Dermis blood vessel endothelial cell (primary cell): ENCODE data around the gene IGSF11. TPM values are rescaled to one million over a fixed set of nuclear protein-coding genes. Genes with fewer than 3 reads are reported as not detected.
"Not testable (repeated sequence)": the region's sequence is repeated elsewhere in the genome, so short reads cannot be mapped to it uniquely, and the experiment has no call there.

Source experiments
- DNase-seq: peaks from one replicate; pipeline ENCODE4 v3.0.0; 2010
- total RNA-seq: library from RNA; depleted of rRNA; stranded (reverse); fragments of >200 nt; gene quantifications from 2 replicates; pipeline ENCODE4 v1.2.3, GENCODE V29; 2014

Gene IGSF11, protein sequence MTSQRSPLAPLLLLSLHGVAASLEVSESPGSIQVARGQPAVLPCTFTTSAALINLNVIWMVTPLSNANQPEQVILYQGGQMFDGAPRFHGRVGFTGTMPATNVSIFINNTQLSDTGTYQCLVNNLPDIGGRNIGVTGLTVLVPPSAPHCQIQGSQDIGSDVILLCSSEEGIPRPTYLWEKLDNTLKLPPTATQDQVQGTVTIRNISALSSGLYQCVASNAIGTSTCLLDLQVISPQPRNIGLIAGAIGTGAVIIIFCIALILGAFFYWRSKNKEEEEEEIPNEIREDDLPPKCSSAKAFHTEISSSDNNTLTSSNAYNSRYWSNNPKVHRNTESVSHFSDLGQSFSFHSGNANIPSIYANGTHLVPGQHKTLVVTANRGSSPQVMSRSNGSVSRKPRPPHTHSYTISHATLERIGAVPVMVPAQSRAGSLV
- total RNA-seq: 0.19 TPM in 1 of 2 replicates, not detected in the other

DNA sequence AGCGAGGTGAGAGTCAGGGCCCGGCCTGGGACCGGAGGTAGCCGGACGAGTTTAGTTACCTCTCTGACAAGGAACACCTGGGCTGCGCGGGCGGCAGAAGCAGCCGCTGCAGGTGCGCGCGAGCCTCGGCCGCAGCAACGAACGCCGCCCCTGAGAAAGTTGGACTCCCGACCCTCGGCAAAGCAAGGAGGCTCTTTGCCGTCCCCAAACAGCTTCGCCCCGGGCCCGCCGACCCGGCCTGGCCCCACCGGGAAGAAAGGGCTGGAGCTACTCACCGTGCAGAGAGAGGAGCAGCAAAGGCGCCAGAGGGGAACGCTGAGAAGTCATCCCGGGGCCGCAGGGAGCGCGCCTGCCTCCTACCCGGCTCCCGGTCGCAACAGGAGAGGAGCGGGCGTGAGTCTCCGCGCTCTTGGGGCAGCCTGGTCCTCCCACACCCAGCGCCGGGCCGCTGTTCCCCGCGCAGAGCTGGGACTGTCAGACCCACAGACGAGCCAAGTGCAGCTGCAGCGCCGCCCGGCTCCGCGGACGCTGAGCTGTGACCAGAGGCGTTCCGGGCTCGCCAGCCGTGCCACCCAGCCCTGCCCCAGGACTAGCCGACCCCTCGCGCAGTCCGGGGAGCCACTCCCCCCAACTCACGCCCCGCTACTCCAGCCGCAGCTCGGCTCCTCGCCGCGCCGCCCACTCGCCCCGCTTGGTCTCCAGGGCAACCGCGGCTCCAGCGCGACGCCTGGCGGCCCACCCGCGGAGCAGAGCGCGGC, at the start of gene IGSF11:
Gene IGSF11, minus strand, starts transcription at position 591 of the 758 bp plus-strand sequence. Its CDS starts 264 bp downstream, at position 327.
- peak; percentile 62 for DNase-seq

DNA sequence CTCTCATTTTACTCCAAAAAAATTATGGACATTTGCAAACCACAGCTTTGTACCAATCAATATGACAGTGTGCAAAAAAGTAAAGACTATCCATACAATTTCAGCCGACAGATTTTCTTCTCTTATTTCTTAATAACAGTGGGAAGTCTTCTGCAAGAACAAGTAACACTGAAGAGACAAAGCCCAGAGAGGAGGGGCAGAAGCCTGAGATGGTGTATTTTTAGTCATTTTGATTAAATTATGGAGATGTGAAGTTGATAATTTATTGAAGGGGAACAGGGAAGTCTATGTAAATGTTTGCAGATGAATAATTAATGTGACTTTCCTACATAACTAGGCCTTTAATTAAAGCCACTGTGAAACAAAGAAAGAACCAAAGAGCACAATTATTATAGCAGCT, 45.7 kb upstream of the IGSF11 start:
- no peak for DNase-seq

DNA sequence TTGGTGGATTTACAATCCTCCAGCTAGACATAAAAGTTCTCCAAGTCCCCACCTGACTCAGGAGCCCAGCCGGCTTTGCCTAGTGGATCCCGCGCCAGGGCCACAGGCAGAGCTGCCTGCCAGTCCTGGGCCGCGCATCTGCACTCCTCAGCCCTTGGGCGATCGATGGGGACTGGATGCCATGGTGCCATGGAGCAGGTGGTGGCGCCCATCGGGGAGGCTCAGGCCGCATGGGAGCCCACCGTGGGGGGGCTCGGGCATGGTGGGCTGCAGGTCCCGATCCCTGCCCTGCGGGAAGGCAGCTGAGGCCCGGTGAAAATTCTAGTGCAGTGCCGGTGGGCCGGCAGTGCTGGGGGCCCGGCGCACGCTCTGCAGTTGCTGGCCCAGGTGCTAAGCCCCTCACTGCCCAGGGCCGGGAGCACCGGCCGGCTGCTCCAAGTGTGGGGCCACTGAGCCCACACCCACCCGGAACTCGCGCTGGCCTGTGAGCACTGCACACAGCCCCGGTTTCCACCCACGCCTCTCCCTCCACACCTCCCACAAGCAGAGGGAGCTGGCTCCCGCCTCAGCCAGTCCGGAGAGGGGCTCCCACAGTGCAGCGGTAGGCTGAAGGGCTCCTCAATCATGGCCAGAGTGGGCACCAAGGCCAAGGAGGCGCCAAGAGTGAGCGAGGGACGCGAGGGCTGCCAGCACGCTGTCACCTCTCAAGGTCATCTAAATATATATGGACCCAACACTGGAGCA, 38.8 kb upstream of the IGSF11 start:
- no peak for DNase-seq

DNA sequence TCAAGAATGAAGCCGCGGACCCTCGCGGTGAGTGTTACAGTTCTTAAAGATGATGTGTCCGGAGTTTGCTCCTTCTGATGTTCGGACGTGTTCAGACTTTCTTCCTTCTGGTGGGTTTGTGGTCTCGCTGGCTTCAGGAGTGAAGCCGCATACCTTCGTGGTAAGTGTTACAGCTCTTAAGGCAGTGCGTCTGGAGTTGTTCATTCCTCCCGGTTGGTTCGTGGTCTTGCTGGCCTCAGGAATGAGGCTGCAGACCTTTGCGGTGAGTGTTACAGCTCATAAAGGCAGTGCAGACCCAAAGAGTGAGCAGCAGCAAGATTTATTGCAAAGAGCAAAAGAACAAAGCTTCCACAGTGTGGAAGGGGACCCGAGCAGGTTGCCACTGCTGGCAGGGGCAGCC, 37.8 kb upstream of the IGSF11 start:
- not testable (repeated sequence) for DNase-seq

DNA sequence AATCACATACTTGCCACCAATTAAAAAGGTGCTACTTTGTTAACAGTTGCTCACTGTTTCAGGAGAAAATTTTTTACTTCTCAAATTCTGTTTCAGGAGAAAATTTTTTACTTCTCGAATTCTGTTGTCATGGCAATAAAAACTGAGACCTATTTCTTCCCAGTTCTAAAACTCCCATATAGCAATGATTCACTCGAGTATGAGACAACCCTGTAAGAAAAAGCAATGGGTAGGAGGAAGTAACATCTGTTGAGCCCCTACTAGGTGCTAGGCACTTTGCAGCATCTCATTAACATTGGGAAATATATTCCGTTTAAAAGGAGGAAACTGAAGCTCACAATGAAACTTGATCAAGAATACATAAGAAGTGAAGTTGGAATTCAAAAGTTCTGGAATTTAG, 35.1 kb upstream of the IGSF11 start:
- DNase-seq: no peak

DNA sequence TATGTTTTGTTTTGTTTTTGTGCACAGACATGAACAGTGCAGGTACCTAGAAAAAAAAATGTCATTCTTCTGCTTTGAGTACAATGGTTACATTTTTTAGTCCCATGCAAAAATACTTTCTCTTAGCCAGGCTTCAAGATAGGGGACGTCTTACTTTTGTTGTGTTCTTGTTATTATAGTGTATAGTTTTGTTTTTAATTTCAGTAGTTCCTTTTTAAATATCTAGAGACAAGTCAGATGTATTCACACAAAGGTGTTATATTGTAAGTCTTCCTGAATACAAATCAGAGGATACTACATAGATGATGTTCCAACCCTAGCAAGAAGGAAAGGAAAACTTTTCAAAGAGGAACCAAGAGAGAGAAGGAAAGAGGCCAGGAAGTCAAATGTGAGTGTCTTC, 28.8 kb upstream of the IGSF11 start:
- DNase-seq: no peak

DNA sequence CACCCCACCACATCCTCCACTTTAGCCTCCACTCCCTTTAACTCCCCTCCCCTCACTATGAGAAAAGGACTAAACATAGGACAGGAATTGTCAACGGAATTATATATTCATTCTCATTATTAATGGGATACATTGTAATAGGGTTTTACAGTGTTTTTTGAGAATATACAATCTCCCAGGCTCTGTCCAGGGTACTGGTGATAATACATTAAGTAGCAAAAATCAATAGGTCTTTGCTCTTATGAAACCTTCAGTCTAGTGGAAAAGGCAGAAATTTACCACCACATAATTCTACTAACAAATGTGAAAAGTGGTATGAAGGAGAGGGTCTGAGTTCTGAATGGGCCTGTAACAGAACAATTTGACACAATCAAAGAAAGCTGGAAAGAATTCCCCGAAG, 28.2 kb upstream of the IGSF11 start:
- no peak for DNase-seq

DNA sequence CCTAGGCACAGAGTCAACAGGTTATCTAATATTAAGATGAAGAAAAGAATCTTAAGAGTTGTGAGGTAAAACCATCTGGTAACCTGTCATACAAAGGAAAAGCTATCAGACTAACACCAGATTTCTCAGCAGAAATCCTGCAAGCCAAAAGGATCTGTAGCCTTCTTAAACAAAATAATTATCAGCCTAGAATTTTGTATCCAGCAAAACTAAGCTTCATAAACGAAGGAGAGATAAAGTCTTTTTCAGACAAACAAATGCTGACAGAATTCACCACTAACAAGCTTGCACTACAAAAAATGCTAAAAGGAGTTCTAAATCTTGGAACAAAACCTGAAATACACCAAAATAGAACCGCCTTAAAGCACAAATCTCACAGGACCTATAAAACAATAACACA, 9.9 kb upstream of the IGSF11 start:
- no peak for DNase-seq

DNA sequence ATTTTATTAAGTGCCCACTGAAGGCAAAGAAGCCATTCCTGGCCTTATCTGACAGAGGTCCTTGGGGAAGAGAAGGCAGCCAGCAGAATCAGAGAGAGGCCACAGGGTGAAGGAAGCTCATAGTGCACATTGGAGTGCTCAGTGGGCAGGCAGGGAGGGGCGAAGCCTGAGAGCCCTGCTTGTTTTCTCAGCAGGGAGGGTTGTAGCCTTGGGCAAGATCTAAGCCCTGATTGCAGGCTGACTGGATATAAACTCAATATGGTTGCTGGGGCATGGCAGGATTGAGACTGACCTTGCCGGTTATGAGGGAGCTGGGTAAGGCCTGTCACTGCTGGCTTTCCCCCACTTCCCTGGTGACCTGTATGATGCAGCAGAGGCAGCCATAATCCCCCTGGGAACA, 7.5 kb upstream of the IGSF11 start:
- no peak for DNase-seq

DNA sequence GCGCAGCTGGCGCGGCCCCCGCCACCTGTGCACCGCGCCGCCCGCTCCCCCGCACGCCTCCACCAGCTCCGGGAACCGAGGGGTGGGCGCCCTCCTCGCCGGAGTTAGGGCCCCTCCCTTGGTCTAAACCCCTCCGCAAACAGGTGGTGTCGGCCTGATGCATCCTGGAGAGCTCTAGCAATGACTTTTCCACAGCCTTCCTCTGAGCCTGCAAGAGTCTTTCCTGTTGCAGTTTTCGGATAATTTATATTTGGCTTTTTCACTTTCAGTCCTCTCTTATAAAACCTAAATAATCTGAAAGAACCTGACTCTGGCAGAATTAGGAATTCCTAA, 334 bp upstream of the IGSF11 start:
- no peak for DNase-seq

DNA sequence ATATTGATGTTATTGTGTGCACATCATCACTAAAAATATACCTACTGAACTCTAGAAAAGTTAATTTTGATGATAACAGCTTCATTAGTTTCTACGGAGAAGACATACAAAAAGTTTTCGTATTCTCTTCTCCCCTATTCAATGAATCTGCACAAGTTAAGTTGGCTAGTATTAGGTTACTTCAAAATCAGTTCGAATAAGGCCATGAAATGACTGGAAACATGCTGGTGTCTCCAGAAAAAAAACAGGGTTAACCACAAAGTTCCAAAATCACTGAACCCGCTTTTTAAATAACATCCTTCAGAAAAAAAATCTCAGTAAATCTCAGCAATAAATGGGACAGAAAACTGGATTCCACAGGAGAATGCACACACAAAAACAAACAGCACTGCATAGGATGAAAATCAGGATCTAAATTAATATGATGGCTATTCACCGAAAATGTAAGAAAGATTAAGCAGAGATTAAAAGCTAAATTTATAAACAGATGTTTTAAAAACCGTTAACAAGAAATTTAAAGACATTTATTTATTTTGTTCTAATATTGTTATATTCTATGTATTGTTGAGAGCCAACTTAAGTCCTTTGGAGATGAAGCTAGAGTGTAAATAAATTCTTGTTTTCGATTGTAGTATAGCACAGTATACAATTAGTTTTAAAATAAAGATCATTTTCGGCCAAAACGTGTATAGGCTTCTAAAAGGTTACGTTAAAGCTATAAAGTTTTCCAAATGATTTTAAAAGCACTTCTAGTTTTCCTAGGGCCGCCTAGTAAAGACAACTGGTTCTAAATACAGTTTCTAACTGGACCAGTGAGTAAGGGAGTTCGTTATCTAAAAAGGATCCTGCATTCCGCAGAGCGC, 1.0 kb downstream of the IGSF11 start:
- DNase-seq: peak; percentile 1

DNA sequence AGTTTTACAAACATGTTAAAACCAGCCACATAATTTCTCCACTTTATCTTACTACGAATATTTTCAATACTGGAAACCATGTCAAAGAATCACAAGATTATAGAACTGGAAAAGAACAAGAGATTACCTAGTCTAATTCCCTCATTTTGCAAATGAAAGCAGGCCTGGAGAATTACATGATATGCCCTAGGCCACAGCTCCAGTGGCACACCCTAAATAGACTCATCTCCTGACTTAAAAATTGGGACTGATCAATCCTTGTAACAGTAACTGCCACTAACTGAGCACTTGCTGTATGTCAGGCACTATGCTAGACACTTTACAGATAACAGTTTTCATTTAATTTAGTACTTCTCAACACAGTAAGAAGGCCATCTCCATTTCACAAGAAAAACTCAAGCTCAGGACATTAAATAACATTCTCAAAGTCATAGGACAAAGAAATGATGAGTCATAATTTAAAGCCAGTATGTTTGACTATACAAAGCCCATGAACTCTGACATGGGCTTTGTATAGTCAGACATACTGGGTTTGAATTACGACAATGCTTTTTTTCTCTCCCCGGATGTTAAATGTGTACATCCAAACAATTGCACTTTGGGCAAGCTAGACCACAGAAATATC, 9.4 kb downstream of the IGSF11 start:
- DNase-seq: no peak

DNA sequence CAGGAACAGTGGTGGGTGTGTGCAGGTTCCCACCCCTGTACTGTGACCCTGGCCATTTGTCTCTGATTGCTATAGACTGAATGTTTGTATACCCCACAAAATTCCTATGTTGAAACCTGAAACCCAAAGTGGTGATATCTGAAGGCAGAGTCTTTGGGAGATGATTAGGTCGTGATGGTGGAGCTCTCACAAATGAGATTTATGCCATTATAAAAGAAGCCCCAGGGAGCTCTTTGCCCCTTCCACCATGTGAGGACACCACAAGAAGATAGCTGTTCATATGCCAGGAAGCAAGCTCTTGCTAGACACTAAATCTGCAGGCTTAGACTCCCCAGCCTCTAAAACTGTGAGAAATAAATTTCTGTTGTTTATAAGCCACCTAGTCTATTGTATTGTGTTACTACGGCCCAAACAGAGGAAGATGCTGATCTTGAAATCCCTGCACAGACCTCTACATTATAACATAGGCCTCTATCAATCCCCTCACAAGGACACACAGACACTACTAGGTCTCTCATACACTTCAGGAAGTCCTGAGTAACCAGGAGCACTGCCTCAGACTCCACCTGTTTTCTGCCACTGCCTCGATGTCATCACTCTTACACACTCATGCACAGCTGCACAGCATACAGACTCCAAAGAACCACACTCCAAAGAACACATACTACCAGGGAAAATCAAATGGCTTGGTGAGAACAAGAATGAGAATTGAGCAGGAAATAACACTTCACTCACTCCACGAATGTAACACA, 14.7 kb downstream of the IGSF11 start:
- no peak for DNase-seq

DNA sequence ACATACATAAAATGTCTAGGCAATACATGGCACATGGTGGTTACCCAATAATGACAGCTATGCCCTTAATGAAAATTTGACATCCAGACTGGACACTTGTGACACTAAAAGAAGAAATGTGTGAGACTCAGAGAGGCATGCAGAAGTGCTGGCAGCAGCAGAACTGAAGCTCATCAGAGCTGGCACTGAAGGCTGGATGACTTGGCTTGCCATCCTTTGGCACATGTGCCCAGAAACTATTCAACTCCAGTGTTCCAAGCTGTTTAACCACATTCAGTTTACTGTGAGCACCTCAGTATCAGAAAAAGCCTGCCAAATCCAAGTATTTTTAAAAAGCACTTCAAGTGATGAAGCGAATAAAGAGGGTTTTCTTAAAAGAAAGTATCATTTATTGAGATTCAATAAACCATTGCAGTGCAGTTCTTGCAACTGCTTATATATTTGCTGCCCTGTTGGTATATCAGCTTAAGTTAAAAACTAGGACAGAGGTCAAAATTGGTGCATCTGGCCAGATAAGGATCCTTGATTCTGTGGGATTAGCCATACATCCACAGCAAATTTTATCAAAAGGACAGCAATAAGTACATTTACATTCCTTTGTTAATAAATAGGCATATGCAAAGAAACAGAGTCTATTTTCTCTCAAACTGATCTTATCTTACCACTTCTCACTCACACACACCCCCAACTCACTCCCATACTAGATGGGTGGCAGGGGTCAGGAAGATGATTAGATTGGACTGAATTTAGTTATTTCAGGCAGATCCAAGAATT, 15.8 kb downstream of the IGSF11 start:
- no peak for DNase-seq

DNA sequence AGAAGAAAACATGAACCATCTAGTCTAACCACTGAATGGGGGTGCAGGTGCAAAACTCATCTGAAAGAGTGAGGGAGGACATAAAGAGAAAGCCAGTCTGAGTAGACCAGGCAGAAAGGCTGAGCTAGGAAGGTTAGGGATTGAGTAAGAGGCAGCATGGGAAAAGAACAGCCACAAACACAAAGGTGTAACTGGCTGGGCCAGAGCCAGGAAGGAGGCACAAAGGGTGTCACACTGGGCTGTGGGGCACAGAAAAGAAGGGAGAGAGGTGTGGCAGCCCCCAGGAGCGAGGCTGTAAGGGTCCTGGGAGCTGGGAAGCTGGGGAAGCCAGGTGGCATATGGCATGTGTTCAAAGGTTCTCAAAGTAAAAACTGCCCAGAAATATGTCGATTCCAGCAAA, 18.7 kb downstream of the IGSF11 start:
- no peak for DNase-seq

DNA sequence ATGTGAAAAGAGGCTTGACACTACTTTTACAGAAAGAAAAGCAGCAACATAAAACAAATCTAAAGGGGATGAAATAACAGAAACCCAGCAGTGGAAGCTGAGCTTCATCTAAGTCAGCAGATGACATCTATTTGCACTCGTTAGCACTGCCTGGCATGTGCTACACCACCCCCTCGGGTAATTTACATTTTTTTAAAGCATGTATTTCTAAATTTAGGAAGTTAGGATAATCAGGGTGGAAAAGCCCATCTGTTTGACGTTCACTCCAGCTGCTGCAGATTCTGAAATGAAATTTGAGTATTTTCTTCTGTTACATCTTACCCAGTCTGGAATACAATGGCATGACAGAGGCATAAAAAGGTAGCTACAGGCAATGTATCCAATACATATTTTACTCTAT, 20.7 kb downstream of the IGSF11 start:
- no peak for DNase-seq

DNA sequence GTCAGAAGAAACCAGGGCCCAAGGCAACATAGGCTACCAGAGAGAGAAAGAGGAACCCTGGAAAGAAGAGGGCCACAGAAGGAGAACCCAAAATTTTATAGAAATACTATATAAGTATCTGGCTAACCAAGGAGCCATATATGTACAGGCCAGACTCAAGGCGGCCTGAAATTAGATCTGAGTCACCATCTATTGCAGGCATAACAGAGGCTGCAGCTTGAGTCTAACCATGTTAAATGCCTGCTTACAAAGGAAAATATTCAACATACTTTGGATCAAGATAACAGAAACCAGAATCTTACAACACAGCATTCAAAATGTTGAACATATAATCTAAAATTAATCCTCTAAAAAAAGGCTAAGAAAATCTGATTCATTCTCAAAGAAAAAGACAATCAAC, 23.1 kb downstream of the IGSF11 start:
- DNase-seq: no peak

DNA sequence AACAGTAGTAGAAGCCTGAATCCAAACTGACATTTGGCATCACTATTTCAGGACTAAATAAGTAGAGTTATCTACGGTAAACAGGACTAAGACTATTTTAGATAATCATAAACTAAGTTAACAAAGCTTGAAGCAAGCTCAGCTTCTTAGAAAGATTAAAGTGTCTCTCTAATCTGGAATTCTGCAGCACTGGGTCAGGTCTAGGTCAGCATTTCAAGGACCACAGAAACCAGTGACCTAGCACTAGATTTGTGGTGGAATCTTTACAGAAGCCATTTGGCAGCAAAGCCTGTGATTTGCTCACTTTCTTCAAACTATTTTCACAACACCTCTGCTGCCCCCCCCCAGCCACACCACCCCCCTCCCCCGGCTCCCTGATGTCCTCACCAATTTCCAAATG, 37.5 kb downstream of the IGSF11 start:
- DNase-seq: no peak

DNA sequence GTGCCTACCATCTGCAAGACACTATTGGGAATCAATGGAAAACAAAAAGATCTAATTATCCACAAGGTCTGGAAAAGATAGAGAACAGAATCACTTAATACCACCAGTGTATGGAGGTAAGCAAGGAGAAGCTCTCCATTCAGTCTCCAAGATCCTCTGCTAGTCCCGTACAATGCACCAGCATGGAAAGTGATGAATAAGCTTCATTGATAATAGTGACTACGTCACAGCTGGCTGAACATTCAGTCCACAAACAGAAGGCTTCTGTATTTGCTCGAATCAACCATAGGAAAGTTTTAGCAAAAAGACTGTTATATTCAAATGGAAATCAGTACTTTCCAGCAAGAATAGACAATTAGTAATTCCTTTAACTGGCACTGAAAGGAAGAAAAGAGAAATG, 42.9 kb downstream of the IGSF11 start:
- DNase-seq: no peak

DNA sequence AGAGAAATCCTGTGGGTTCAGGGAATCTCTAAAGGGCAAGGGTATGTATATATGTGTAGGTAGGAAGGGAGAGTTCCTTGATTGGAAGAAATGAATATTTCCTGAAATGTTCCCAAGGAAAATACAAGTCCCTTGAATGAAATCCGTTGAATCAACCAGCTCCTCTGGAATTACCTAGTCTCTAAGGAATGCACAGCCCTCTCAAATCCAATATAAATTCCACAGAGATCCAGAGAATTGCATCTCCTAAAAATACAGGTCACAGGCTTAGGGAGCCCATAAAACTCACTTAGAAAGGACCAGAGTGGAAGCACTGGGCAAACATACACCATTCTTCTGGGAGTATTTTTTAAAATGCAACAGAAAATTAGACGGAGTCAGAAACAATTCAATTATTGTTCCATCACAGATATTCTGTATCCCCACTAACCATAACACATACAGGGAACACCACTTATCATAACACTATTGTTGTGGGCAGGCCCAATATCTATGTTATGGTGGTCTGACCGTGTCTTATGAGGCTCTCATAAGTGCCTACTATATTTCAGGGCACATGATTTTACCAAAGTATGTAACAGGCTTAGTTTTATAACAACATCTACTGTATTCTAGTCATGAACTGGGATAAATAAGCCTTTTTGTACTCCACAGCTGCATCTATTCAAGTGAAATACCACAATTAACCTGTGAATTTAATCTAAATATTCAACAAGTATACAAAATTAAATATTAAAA, 43.7 kb downstream of the IGSF11 start:
- no peak for DNase-seq
